ENCODE measurements around the gene INTS4.

- TF ChIP-seq CTCF (IDR thresholded peaks at IDR 0.05) (no peak), ZFX (IDR thresholded peaks at IDR 0.05; ENCODE audit: borderline replicate concordance) (no peak)
Observed at GRCh38 chr11:78023426-78023825, 29.0 kb upstream of the INTS4 start.

Measured in 22Rv1 (cell line).